HEK293T (cell line): ENCODE results near the gene DSP.

Experiments
- CTCF ChIA-PET: fragments of 350-600 bp; formaldehyde crosslinking; extraction: SDS; loops from one replicate; lab custom pipeline; 2021; ENCODE audit warnings: antibody characterized with exemption, inconsistent platforms; lab: Yijun Ruan, JAX
- POLR2A ChIA-PET: fragments of 350-600 bp; formaldehyde crosslinking; extraction: SDS; loops from one replicate; lab custom pipeline; 2020; ENCODE audit warnings: antibody characterized with exemption, inconsistent platforms; lab: Yijun Ruan, JAX
- DNase-seq: peaks from one replicate; pipeline ENCODE4 v3.0.0; 2012; ENCODE audit warnings: mixed read lengths; ENCODE audit errors: extremely low spot score
- ARNT ChIP-seq: fragments of 450-650 bp; IDR thresholded peaks from 2 replicates; pipeline ENCODE4 v1.6.1; 2017; ENCODE audit warnings: mild to moderate bottlenecking
- BHLHE40 ChIP-seq: fragments of 450-650 bp; IDR thresholded peaks from 2 replicates; pipeline ENCODE4 v1.6.1; 2016; ENCODE audit warnings: mild to moderate bottlenecking, moderate library complexity, borderline replicate concordance
- CTBP1 ChIP-seq: fragments of 450-650 bp; IDR thresholded peaks from 2 replicates; pipeline ENCODE4 v1.6.1; 2016; ENCODE audit warnings: borderline replicate concordance
- ELF4 ChIP-seq: fragments of 450-650 bp; IDR thresholded peaks from 2 replicates; pipeline ENCODE4 v1.6.1; 2017; ENCODE audit warnings: antibody characterized with exemption
- FOXA1 ChIP-seq: fragments of 450-650 bp; IDR thresholded peaks from 2 replicates; pipeline ENCODE4 v1.6.1; 2016; ENCODE audit warnings: mild to moderate bottlenecking
- FOXK2 ChIP-seq: fragments of 450-650 bp; IDR thresholded peaks from 2 replicates; pipeline ENCODE4 v1.6.1; 2016; ENCODE audit warnings: mild to moderate bottlenecking
- FOXM1 ChIP-seq: fragments of 450-650 bp; IDR thresholded peaks from 2 replicates; pipeline ENCODE4 v1.6.1; 2017; ENCODE audit warnings: mild to moderate bottlenecking, borderline replicate concordance
- HDGF ChIP-seq: fragments of 450-650 bp; IDR thresholded peaks from 2 replicates; pipeline ENCODE4 v1.6.1; 2017; ENCODE audit warnings: antibody characterized with exemption, borderline replicate concordance
- L3MBTL2 ChIP-seq: fragments of 450-650 bp; conservative IDR thresholded peaks from 2 replicates; pipeline ENCODE4 v1.6.1; 2016; ENCODE audit warnings: mild to moderate bottlenecking
- LEF1 ChIP-seq: fragments of 450-650 bp; IDR thresholded peaks from 2 replicates; pipeline ENCODE4 v1.6.1; 2017; ENCODE audit warnings: mild to moderate bottlenecking, borderline replicate concordance
- NFRKB ChIP-seq: fragments of 450-650 bp; IDR thresholded peaks from 2 replicates; pipeline ENCODE4 v1.6.1; 2016; ENCODE audit warnings: mild to moderate bottlenecking, moderate library complexity
- PKNOX1 ChIP-seq: fragments of 450-650 bp; IDR thresholded peaks from 2 replicates; pipeline ENCODE4 v1.6.1; 2016
- SP1 ChIP-seq: fragments of 450-650 bp; IDR thresholded peaks from 2 replicates; pipeline ENCODE4 v1.6.1; 2017
- SUZ12 ChIP-seq: fragments of 450-650 bp; IDR thresholded peaks from 2 replicates; pipeline ENCODE4 v1.6.1; 2016; ENCODE audit warnings: mild to moderate bottlenecking
- TARDBP ChIP-seq: fragments of 450-650 bp; IDR thresholded peaks from 2 replicates; pipeline ENCODE4 v1.6.1; 2016
- ZNF384 ChIP-seq: fragments of 450-650 bp; IDR thresholded peaks from 2 replicates; pipeline ENCODE4 v1.6.1; 2016

Gene DSP

DNA sequence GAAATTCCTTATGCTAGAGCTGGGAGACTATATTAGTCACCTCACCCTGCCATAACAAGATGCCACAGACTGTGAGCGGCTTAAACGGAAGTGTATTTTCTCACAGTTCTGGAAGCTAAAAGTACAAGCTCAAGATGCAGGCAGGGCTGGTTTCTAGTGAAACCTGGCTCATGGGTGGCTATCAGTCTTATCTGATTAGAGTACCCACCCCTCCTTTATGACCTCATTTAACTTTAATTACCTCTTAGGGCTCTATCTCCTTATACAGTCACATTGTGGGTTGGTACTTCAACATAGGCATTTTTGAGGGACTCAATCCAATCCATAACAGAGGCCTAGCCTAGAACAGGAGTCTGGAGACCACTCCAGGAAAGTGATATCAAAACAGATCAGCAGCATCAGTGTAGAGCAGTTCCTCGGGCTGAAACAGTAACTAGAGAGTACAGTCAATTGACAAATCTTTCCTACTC, 46.2 kb downstream of the DSP start:
- ChIA-PET CTCF (no interaction called here), POLR2A (interaction anchor here (0.6 to 0.9 kb wide), 4 partner anchors 13 to 198 kb away, joined by 3 read pairs; partner anchors contain the start of genes CAGE1 and RIOK1)
- DNase-seq, result no peak
- TF ChIP-seq LEF1, result no peak

GRCh38 chr6:7588506-7588905, 47.0 kb downstream of the DSP start:
- DNase-seq, result no peak
- ChIA-PET POLR2A (interaction anchor here (0.6 to 0.9 kb wide), 2 partner anchors 47 to 199 kb away, joined by 3 read pairs; partner anchors contain the start of genes CAGE1 and RIOK1), CTCF (no interaction called here)
- TF ChIP-seq ZNF384, result no peak
- no peak for TF ChIP-seq FOXK2
- TF ChIP-seq NFRKB, result no peak
- TF ChIP-seq FOXA1, result no peak
- TF ChIP-seq CTBP1, result no peak

DNA sequence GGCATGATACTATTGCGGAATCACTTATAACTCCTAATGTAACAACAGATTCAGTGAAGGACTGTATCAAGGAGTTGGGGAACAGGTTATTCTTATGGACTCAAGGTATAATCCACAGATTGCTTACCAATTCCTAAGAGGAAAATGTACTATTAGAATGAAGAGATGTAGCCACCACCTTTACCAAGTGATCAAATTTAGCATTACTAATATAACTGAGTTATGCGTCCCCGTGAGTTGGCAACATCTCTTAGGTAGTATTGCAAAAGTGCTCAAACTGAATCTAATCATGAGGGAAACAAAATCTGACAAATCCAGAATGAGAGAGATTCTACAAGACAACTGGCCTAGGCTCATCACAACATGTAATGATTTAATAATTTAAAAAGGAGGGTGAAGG, 47.8 kb downstream of the DSP start:
- DNase-seq, result no peak
- ChIA-PET CTCF (no interaction called here), POLR2A (interaction anchor here (0.7 to 1.7 kb wide), 12 partner anchors 9 to 199 kb away, joined by 3 to 11 read pairs (median 4); partner anchors contain the start of genes CAGE1 and RIOK1)
- TF ChIP-seq NFRKB (no peak), L3MBTL2 (no peak)

DNA sequence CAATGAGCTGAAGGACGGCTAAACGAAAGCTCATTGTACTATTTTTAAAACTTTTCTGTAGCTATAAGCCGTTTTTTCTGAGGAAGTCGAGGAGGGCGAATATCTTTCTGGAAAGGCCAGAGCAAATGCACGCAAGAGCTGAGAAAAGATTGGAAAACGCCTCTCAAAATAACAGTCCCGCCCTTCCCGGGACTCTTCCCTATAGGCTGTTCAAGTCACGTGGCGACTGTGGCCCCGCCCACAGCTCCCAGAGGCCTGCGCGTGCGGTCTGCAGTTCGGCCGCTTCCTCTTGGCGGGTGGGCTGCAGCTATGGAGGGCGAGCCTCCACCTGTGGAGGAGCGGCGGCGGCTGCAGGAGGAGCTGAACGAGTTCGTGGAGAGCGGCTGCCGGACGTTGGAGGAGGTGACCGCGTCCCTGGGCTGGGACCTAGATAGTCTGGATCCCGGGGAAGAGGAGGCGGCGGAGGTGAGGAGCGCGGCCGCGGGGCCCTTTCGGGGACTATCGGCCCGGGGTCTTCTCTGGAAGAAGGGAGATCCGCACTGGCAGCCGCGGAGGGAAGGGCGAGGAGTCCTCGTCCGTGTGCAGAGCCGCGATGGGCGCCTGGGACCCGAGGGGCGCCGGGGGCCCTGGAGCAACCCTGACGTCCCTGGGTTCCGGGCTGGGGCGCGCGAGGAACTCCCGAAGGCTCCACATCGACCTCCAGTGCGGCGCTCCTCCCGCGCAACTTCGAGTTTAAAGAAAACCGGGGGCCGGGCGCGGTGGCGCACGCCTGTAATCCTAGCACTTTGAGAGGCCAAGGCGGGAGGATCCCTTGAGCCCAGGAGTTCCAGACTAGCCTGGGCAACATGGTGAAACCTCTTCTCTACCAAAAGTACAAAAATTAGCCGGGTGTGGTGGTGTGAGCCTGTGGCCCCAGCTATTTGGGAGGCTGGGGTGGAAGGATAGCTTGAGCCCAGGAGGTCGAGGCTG, 48.8 kb downstream of the DSP start, which contains the start of gene SNRNP48:
SNRNP48 (plus strand) TSS at position 250 of the 969 bp plus-strand sequence; CDS start at position 310, 60 bp downstream.
- ChIA-PET CTCF (no interaction called here), POLR2A (interaction anchor here (0.7 to 1.7 kb wide), 24 partner anchors 10 to 200 kb away, joined by 3 to 11 read pairs (median 4); partner anchors contain the start of genes CAGE1 and RIOK1)
- DNase-seq, result peak; percentile 93
- peak; percentile 85 for TF ChIP-seq L3MBTL2
- peak; percentile 62 for TF ChIP-seq ELF4
- no peak for TF ChIP-seq ZNF384

GRCh38 chr6:7590918-7591302, 49.4 kb downstream of the DSP start:
- CTCF ChIA-PET, result interaction anchor here (0.5 kb wide), 1 partner anchor 9 kb away, joined by 3 read pairs; no protein-coding TSS in a partner anchor
- peak; percentile 28 for DNase-seq
- POLR2A ChIA-PET, result interaction anchor here (1.7 kb wide), 2 partner anchors 17 to 201 kb away, joined by 8 to 9 read pairs; partner anchors contain the start of genes CAGE1 and RIOK1
- TF ChIP-seq CTBP1 (no peak), BHLHE40 (no peak), FOXK2 (no peak), PKNOX1 (no peak), LEF1 (no peak), L3MBTL2 (no peak), ELF4 (no peak)

GRCh38 chr6:7591770-7592169, 50.3 kb downstream of the DSP start:
- no peak for DNase-seq
- ChIA-PET POLR2A (interaction anchor here (1.2 kb wide), 1 partner anchor 202 kb away, joined by 3 read pairs; the partner anchor contains the start of genes CAGE1 and RIOK1), CTCF (no interaction called here)
- TF ChIP-seq NFRKB (no peak), PKNOX1 (no peak), ZNF384 (no peak), FOXM1 (no peak), FOXK2 (no peak), ARNT (no peak), SUZ12 (no peak), FOXA1 (no peak), TARDBP (no peak), ELF4 (no peak), CTBP1 (no peak), LEF1 (no peak), BHLHE40 (no peak), SP1 (no peak), HDGF (no peak), L3MBTL2 (no peak)

DNA sequence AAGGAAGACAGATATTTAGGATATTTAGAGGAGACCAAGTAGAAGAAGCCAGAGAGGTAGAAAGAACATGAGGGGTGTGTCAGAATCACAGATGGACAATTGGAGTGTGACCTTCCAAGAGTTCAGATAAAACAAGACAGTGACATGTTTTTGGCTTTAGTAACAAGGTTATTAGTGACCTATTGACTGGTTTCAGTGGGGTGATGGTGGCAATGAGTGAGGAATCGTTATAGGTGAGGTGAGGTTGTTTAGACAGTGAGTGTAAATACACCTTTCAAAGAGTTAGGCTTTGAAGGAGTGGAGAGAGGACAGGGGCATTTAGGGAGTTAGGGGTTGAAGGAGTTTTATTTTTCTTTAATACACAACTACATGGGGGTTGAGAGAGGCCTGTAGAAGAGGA, 51.8 kb downstream of the DSP start:
- POLR2A ChIA-PET, result no interaction called here
- TF ChIP-seq SP1, result no peak
- TF ChIP-seq FOXM1, result no peak
- no peak for TF ChIP-seq CTBP1
- no peak for TF ChIP-seq ZNF384
- TF ChIP-seq SUZ12, result no peak
- TF ChIP-seq ELF4, result no peak
- no peak for TF ChIP-seq FOXK2
- no peak for TF ChIP-seq TARDBP
- no peak for TF ChIP-seq FOXA1
- TF ChIP-seq PKNOX1, result no peak
- no peak for TF ChIP-seq L3MBTL2
- no peak for TF ChIP-seq BHLHE40
- no peak for TF ChIP-seq NFRKB
- TF ChIP-seq HDGF, result no peak
- TF ChIP-seq LEF1, result no peak
- CTCF ChIA-PET, result no interaction called here
- DNase-seq, result no peak
